Mammary epithelial cell (primary cell): ENCODE data around the gene HOATZ.

ENCODE experiments used
- EZH2 ChIP-seq: IDR thresholded peaks from 2 replicates; pipeline ENCODE4 v1.6.1; 2012; ENCODE audit warnings: low read length, inconsistent platforms, borderline replicate concordance
- TF ChIP-seq, protein P1 (sequence below), 2 donors: IDR thresholded peaks in 1 of 2; conservative IDR thresholded peaks in 1 of 2; 2 replicates each; pipeline ENCODE4 v1.5.1; 2011 to 2012; ENCODE audit warnings: inconsistent platforms in 2 of 2, low read length in 2 of 2, mild to moderate bottlenecking in 2 of 2, control low read depth in 1 of 2, low read depth in 1 of 2; ENCODE audit not compliant: insufficient read depth in 1 of 2; ENCODE audit errors: extremely low read depth in 1 of 2

DNA sequence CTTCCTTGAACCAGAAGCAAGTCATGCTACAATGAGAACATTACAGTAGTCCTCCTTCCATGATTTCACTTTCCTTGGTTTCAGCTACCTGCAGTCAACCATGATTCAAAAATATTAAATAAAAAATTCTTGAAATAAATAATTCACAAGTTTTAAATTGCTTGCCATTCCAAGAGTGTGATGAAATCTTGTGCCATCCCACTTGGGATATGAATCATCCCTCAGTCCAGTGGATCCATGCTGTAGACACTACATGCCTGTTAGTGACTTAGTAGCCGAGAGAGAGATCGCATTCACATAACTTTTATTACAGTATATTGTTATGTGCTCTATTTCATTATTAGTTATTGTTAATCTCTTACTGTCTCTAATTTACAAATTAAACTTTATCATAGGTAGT, 6.0 kb downstream of the HOATZ start:
- TF ChIP-seq, protein P1, sequence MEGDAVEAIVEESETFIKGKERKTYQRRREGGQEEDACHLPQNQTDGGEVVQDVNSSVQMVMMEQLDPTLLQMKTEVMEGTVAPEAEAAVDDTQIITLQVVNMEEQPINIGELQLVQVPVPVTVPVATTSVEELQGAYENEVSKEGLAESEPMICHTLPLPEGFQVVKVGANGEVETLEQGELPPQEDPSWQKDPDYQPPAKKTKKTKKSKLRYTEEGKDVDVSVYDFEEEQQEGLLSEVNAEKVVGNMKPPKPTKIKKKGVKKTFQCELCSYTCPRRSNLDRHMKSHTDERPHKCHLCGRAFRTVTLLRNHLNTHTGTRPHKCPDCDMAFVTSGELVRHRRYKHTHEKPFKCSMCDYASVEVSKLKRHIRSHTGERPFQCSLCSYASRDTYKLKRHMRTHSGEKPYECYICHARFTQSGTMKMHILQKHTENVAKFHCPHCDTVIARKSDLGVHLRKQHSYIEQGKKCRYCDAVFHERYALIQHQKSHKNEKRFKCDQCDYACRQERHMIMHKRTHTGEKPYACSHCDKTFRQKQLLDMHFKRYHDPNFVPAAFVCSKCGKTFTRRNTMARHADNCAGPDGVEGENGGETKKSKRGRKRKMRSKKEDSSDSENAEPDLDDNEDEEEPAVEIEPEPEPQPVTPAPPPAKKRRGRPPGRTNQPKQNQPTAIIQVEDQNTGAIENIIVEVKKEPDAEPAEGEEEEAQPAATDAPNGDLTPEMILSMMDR (conservative IDR thresholded peaks at IDR 0.05 in 1 of 2, IDR thresholded peaks at IDR 0.05 in 1 of 2; ENCODE audit: extremely low read depth in 1 of 2, insufficient read depth in 1 of 2, low read depth in 1 of 2, low read length in 2 of 2): no peak
- TF ChIP-seq EZH2: no peak
